CD14-positive monocyte (primary cell): ENCODE data around the gene PBX3. TPM values are rescaled to one million over a fixed set of nuclear protein-coding genes. Genes with fewer than 3 reads are reported as not detected.

Experiments used
- DNase-seq, 3 donors: peaks; one replicate each; pipeline ENCODE4 v3.0.0-alpha.2; 2011 to 2022
- H2AFZ ChIP-seq: 2 replicates; pipeline ENCODE4 v1.6.0; 2012; ENCODE audit warnings: mild to moderate bottlenecking, low read depth, low read length, inconsistent platforms; ENCODE audit not compliant: insufficient read depth, poor library complexity, severe bottlenecking
- H3K27ac ChIP-seq, 2 donors: 1 replicate in 1 of 2; 2 replicates in 1 of 2; pipeline ENCODE4 v1.5.1; 2012 to 2013; ENCODE audit warnings: low read length in 2 of 2, control low read depth in 1 of 2, inconsistent platforms in 1 of 2, low read depth in 1 of 2, mild to moderate bottlenecking in 1 of 2
- H3K27me3 ChIP-seq, 2 donors: one replicate each; pipeline versions ENCODE4 v1.6.0 to v1.6.1; 2011 to 2013; ENCODE audit warnings: low read length in 2 of 2; ENCODE audit not compliant: control insufficient read depth in 2 of 2, insufficient read depth in 2 of 2
- H3K36me3 ChIP-seq, 2 donors: replicated peaks in 1 of 2; 1 replicate in 1 of 2; 2 replicates in 1 of 2; pipeline versions ENCODE4 v1.5.1 to v1.6.1; 2012 to 2013; ENCODE audit warnings: low read length in 2 of 2, control low read depth in 1 of 2, inconsistent platforms in 1 of 2, mild to moderate bottlenecking in 1 of 2; ENCODE audit not compliant: insufficient read depth in 2 of 2, control insufficient read depth in 1 of 2
- H3K4me1 ChIP-seq, 2 donors: 1 replicate in 1 of 2; 2 replicates in 1 of 2; pipeline versions ENCODE4 v1.5.1 to v1.6.1; 2012 to 2013; ENCODE audit warnings: low read length in 2 of 2, control low read depth in 1 of 2, inconsistent platforms in 1 of 2, mild to moderate bottlenecking in 1 of 2, moderate library complexity in 1 of 2; ENCODE audit not compliant: insufficient read depth in 2 of 2, control insufficient read depth in 1 of 2
- H3K4me2 ChIP-seq: replicated peaks from 2 replicates; pipeline ENCODE3; 2012; ENCODE audit warnings: low read length, moderate library complexity, mild to moderate bottlenecking; ENCODE audit not compliant: poor library complexity, severe bottlenecking; ENCODE audit errors: extremely low read depth
- H3K4me3 ChIP-seq, 3 experiments: fragments of 200-600 bp in 1 of 3; sonication (generic) in 1 of 3; replicated peaks in 1 of 3; 1 replicate in 2 of 3; 2 replicates in 1 of 3; pipeline ENCODE4 v1.5.1; 2011 to 2013; ENCODE audit warnings: low read length in 3 of 3, mild to moderate bottlenecking in 3 of 3, control low read depth in 2 of 3, low read depth in 2 of 3, inconsistent platforms in 1 of 3, moderate library complexity in 1 of 3
- H3K79me2 ChIP-seq: 2 replicates; pipeline ENCODE4 v1.6.0; 2012; ENCODE audit warnings: mild to moderate bottlenecking, control low read depth, inconsistent platforms, low read length, moderate library complexity; ENCODE audit not compliant: insufficient read depth
- H3K9ac ChIP-seq: 2 replicates; pipeline ENCODE4 v1.6.0; 2017; ENCODE audit warnings: low read length, mild to moderate bottlenecking; ENCODE audit not compliant: insufficient read depth, poor library complexity, severe bottlenecking
- H3K9me3 ChIP-seq, 2 donors: replicated peaks in 1 of 2; 1 replicate in 1 of 2; 2 replicates in 1 of 2; pipeline versions ENCODE4 v1.5.1 to v1.6.1; 2012 to 2013; ENCODE audit warnings: low read length in 2 of 2, control low read depth in 1 of 2; ENCODE audit not compliant: control insufficient read depth in 1 of 2, insufficient read depth in 1 of 2
- H4K20me1 ChIP-seq: 2 replicates; pipeline ENCODE4 v1.6.0; 2012; ENCODE audit warnings: mild to moderate bottlenecking, low read length, control low read depth, moderate library complexity; ENCODE audit not compliant: insufficient read depth
- H3K27ac Mint-ChIP-seq, 7 donors: one replicate each; pipeline ENCODE4 v1.8.0; 2020; ENCODE audit warnings: mild to moderate bottlenecking in 7 of 7, mixed read lengths in 7 of 7, moderate library complexity in 6 of 7, inconsistent platforms in 2 of 7
- H3K27me3 Mint-ChIP-seq, 3 donors: one replicate each; pipeline ENCODE4 v1.8.0; 2021 to 2022; ENCODE audit warnings: low read depth in 3 of 3, mild to moderate bottlenecking in 3 of 3, mixed read lengths in 3 of 3, moderate library complexity in 3 of 3, inconsistent platforms in 1 of 3
- H3K36me3 Mint-ChIP-seq, 2 donors: one replicate each; pipeline ENCODE4 v1.8.0; 2020; ENCODE audit warnings: mixed read lengths in 2 of 2, inconsistent platforms in 1 of 2, mild to moderate bottlenecking in 1 of 2
- H3K4me1 Mint-ChIP-seq: one replicate; pipeline ENCODE4 v1.8.0; 2020; ENCODE audit warnings: mild to moderate bottlenecking, mixed read lengths
- H3K4me3 Mint-ChIP-seq, 2 donors: one replicate each; pipeline ENCODE4 v1.8.0; 2020; ENCODE audit warnings: mild to moderate bottlenecking in 2 of 2, mixed read lengths in 2 of 2, moderate library complexity in 1 of 2
- H3K9me3 Mint-ChIP-seq, 7 donors: one replicate each; pipeline ENCODE4 v1.8.0; 2020 to 2022; ENCODE audit warnings: mixed read lengths in 7 of 7, mild to moderate bottlenecking in 6 of 7, moderate library complexity in 6 of 7, inconsistent platforms in 2 of 7
- CTCF ChIP-seq: fragments of 200-600 bp; IDR thresholded peaks from one replicate; pipeline ENCODE4 v1.8.0; 2022; ENCODE audit warnings: antibody characterized with exemption, mild to moderate bottlenecking
- WGBS: methylation state at CpG from one replicate; pipeline ENCODE4 v1.1.5; 2013; ENCODE audit warnings: missing lambda C conversion rate; ENCODE audit not compliant: insufficient coverage; 5-methylcytosine and 5-hydroxymethylcytosine counted together
- intact Hi-C, 2 donors: fragments of 100-400 bp; cut with micrococcal nuclease; formaldehyde crosslinking; loops; one replicate each; pipeline versions ENCODE4 v1.15.0 to v1.15.1; 2023
- polyA plus RNA-seq, 3 donors: library from polyadenylated mRNA; depleted of rRNA in 1 of 3; unstranded in 2 of 3; stranded (reverse) in 1 of 3; fragments of 300-500 nt in 2 of 3; fragments of >200 nt in 1 of 3; fragmentation: Illumina TruSeq in 2 of 3; gene quantifications; 1 replicate in 2 of 3; 2 replicates in 1 of 3; pipeline ENCODE4 v1.2.3, GENCODE V29; 2012 to 2021

PBX3 gene
- polyA plus RNA-seq, 3 donors: 6.6 to 22.7 (median 7.1) TPM

GRCh38 chr9:125996791-125997190 lies 249.6 kb downstream of the PBX3 start:
- H3K79me2 ChIP-seq: no peaks in the 10 kb centered on the region
- no peak for DNase-seq
- Mint-ChIP-seq H3K27ac (no peak overlapping the region), H3K4me3 (no peak overlapping the region), H3K9me3 (peaks cover 0 to 2% (median 0%) of the 10 kb centered on the region in 7 donors), H3K4me1 (peaks cover 5% of the 10 kb centered on the region), H3K36me3 (no peaks in the 10 kb centered on the region), H3K27me3 (peaks cover 0 to 8% (median 4%) of the 10 kb centered on the region in 3 donors)
- H3K4me3 ChIP-seq: no peak overlapping the region
- H3K4me2 ChIP-seq: no peak overlapping the region
- over 99% methylated on average over 10 of the region's 10 CpGs for WGBS
- H3K9me3 ChIP-seq: no peaks in the 10 kb centered on the region
- H3K4me1 ChIP-seq: no peaks in the 10 kb centered on the region
- no peak for TF ChIP-seq CTCF
- H2AFZ ChIP-seq: no peak overlapping the region
- H4K20me1 ChIP-seq: no peaks in the 10 kb centered on the region
- H3K9ac ChIP-seq: no peak overlapping the region
- no peaks in the 10 kb centered on the region for H3K36me3 ChIP-seq
- H3K27ac ChIP-seq: no peak overlapping the region
- intact Hi-C loops: no loop called here
- H3K27me3 ChIP-seq: no peaks in the 10 kb centered on the region

GRCh38 chr9:125997196-125997823 lies 250.1 kb downstream of the PBX3 start:
- no peak overlapping the region for H2AFZ ChIP-seq
- peaks cover 5% of the 10 kb centered on the region for H3K4me1 Mint-ChIP-seq
- TF ChIP-seq CTCF: no peak
- H3K4me3 Mint-ChIP-seq: no peak overlapping the region
- DNase-seq: no peak
- no peaks in the 10 kb centered on the region for H3K79me2 ChIP-seq
- no peak overlapping the region for H3K9ac ChIP-seq
- peaks cover 1 to 8% (median 6%) of the 10 kb centered on the region in 3 donors for H3K27me3 Mint-ChIP-seq
- WGBS: 96% methylated on average over 15 of the region's 17 CpGs
- H4K20me1 ChIP-seq: no peaks in the 10 kb centered on the region
- H3K36me3 Mint-ChIP-seq: no peaks in the 10 kb centered on the region
- H3K4me2 ChIP-seq: no peak overlapping the region
- H3K9me3 ChIP-seq: no peaks in the 10 kb centered on the region
- H3K36me3 ChIP-seq: no peaks in the 10 kb centered on the region
- H3K27ac ChIP-seq: no peak overlapping the region
- intact Hi-C loops: no loop called here
- H3K4me3 ChIP-seq: no peak overlapping the region
- H3K27ac Mint-ChIP-seq: no peak overlapping the region
- H3K27me3 ChIP-seq: no peaks in the 10 kb centered on the region
- no peaks in the 10 kb centered on the region for H3K4me1 ChIP-seq
- H3K9me3 Mint-ChIP-seq: peaks cover 0 to 2% (median 0%) of the 10 kb centered on the region in 7 donors
